ENCODE results near the gene SPATA31C2. TPM values are rescaled to one million over a fixed set of nuclear protein-coding genes. Genes with fewer than 3 reads are reported as not detected.
A peak's percentile ranks its signal among the peaks of the same experiment; 100 is the strongest.

The SPATA31C2 gene
- total RNA-seq, 1 experiment from 2014 or later, result not detected

- DNase-seq (no peak), ATAC-seq (no peak)
- Histone ChIP-seq H3K79me2 (ENCODE audit: low read length) (no peaks in the 10 kb centered on the region), H3K36me3 (ENCODE audit: low read depth, low read length) (peaks cover 2% of the 10 kb centered on the region; the same call in 1 of the 2 replicates), H3K4me3 (ENCODE audit: low read length) (no peak overlapping the region), H3K27ac (ENCODE audit: low read length) (no peak overlapping the region), H3K9ac (ENCODE audit: low read length) (no peak overlapping the region), H3K4me2 (ENCODE audit: low read length) (no peak overlapping the region), H2AFZ (ENCODE audit: low read length) (peak overlapping the region; percentile 22; the same call in 1 of the 2 replicates), H3K9me3 (ENCODE audit: low read length) (no peaks in the 10 kb centered on the region), H4K20me1 (ENCODE audit: low read length) (no peaks in the 10 kb centered on the region), H3K27me3 (ENCODE audit: low read length) (no peaks in the 10 kb centered on the region), H3F3A (ENCODE audit: low read length, unreplicated experiment) (no peaks in the 10 kb centered on the region), H3K4me1 (ENCODE audit: insufficient read depth, low read length) (no peaks in the 10 kb centered on the region), H3K9me2 (replicated peaks; ENCODE audit: low read length) (no peaks in the 10 kb centered on the region)
- no peak for TF ChIP-seq EZH2 (IDR thresholded peaks at IDR 0.05; ENCODE audit: low read length, unreplicated experiment)
- TF ChIP-seq EZH2phosphoT487 (IDR thresholded peaks at IDR 0.05; ENCODE audit: borderline replicate concordance, low read length), result no peak
- no peak for TF ChIP-seq CTCF (conservative IDR thresholded peaks at IDR 0.05; ENCODE audit: low read depth, low read length)
- no TSS peak for BruUV-seq (replicated peaks)
- intact Hi-C loops (cut with micrococcal nuclease), result no loop called here
- ChIA-PET POLR2A (ENCODE audit: unreplicated experiment) (no interaction called here), CTCF (no interaction called here)
These were observed 39.1 kb upstream of the SPATA31C2 start for GRCh38 chr9:88177371-88177770.

DNA sequence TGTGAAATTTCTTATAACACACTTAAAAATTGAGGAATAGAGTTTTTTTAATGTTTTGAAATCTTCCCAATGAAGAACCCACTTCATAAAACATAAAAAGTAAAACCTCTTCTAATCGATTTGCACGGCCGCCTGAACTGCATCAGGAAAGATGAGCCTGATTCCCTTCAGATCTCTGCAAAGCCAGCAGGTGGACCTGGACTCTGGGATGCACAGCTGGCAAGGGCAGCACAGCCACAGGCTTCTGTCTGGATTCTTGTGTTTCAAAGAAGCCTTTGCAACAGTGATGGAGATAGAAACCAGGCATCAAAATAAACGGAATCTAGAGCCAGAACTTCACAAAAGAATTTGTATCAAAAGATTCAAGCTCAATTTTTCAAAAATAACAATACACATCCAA, 36.0 kb upstream of the SPATA31C2 start:
- Histone ChIP-seq H3K4me1 (ENCODE audit: insufficient read depth, low read length) (no peaks in the 10 kb centered on the region), H3K36me3 (ENCODE audit: low read depth, low read length) (peaks cover 2% of the 10 kb centered on the region; the same call in 1 of the 2 replicates), H3K9ac (ENCODE audit: low read length) (no peak overlapping the region), H3K9me2 (replicated peaks; ENCODE audit: low read length) (no peaks in the 10 kb centered on the region), H3K79me2 (ENCODE audit: low read length) (no peaks in the 10 kb centered on the region), H3F3A (ENCODE audit: low read length, unreplicated experiment) (no peaks in the 10 kb centered on the region), H3K27me3 (ENCODE audit: low read length) (no peaks in the 10 kb centered on the region), H3K4me2 (ENCODE audit: low read length) (no peak overlapping the region), H2AFZ (ENCODE audit: low read length) (no peak overlapping the region), H3K27ac (ENCODE audit: low read length) (no peak overlapping the region), H3K4me3 (ENCODE audit: low read length) (no peak overlapping the region), H4K20me1 (ENCODE audit: low read length) (no peaks in the 10 kb centered on the region), H3K9me3 (ENCODE audit: low read length) (no peaks in the 10 kb centered on the region)
- CTCF ChIA-PET, result no interaction called here
- peak; percentile 39 for TF ChIP-seq CTCF (conservative IDR thresholded peaks at IDR 0.05; ENCODE audit: low read depth, low read length)
- no peak for TF ChIP-seq EZH2 (IDR thresholded peaks at IDR 0.05; ENCODE audit: low read length, unreplicated experiment)
- TF ChIP-seq EZH2phosphoT487 (IDR thresholded peaks at IDR 0.05; ENCODE audit: borderline replicate concordance, low read length), result no peak
- peak; percentile 29 for DNase-seq
- peak; percentile 54; the same call in 1 of the 2 replicates for ATAC-seq
- BruUV-seq (replicated peaks), result no TSS peak
- intact Hi-C loops (cut with micrococcal nuclease), result loop anchor here (5.0 kb wide), 2 partner anchors 98 to 303 kb away; no protein-coding TSS in a partner anchor
- POLR2A ChIA-PET (ENCODE audit: unreplicated experiment), result no interaction called here

GRCh38 chr9:88173378-88173999, 35.2 kb upstream of the SPATA31C2 start:
- TF ChIP-seq CTCF (conservative IDR thresholded peaks at IDR 0.05; ENCODE audit: low read depth, low read length) (peak; percentile 97), EZH2phosphoT487 (IDR thresholded peaks at IDR 0.05; ENCODE audit: borderline replicate concordance, low read length) (no peak), EZH2 (IDR thresholded peaks at IDR 0.05; ENCODE audit: low read length, unreplicated experiment) (no peak)
- no peak overlapping the region for H2AFZ ChIP-seq (ENCODE audit: low read length)
- ATAC-seq (0 out of 2 replicates have a peak, but pooled peaks have one; percentile 29), DNase-seq (peak; percentile 79)
- H3K27me3 ChIP-seq (ENCODE audit: low read length), result no peaks in the 10 kb centered on the region
- ChIA-PET POLR2A (ENCODE audit: unreplicated experiment) (no interaction called here), CTCF (no interaction called here)
- H3K9ac ChIP-seq (ENCODE audit: low read length), result no peak overlapping the region
- peaks cover 2% of the 10 kb centered on the region; the same call in 1 of the 2 replicates for H3K36me3 ChIP-seq (ENCODE audit: low read depth, low read length)
- intact Hi-C loops (cut with micrococcal nuclease), result loop anchor here (1.0 to 5.0 kb wide), 4 partner anchors 99 to 405 kb away; partner anchors contain the start of gene SPIN1
- no peaks in the 10 kb centered on the region for H4K20me1 ChIP-seq (ENCODE audit: low read length)
- H3K79me2 ChIP-seq (ENCODE audit: low read length), result no peaks in the 10 kb centered on the region
- BruUV-seq (replicated peaks), result no TSS peak
- no peaks in the 10 kb centered on the region for H3K9me3 ChIP-seq (ENCODE audit: low read length)
- H3K4me1 ChIP-seq (ENCODE audit: insufficient read depth, low read length), result no peaks in the 10 kb centered on the region
- H3K27ac ChIP-seq (ENCODE audit: low read length), result no peak overlapping the region
- H3F3A ChIP-seq (ENCODE audit: low read length, unreplicated experiment), result no peaks in the 10 kb centered on the region
- no peak overlapping the region for H3K4me2 ChIP-seq (ENCODE audit: low read length)
- H3K4me3 ChIP-seq (ENCODE audit: low read length), result no peak overlapping the region
- no peaks in the 10 kb centered on the region for H3K9me2 ChIP-seq (replicated peaks; ENCODE audit: low read length)

Data from PC-3 (cell line).